GM21825 (cell line): ENCODE results near the gene NUPR1.
"Not testable (repeated sequence)": the region's sequence is repeated elsewhere in the genome, so short reads cannot be mapped to it uniquely, and the experiment has no call there.

Experiments
- ATAC-seq: cut with Tn5 transposase; IDR thresholded peaks from one replicate; pipeline ENCODE4 v1.9.1; 2021; ENCODE audit warnings: mild to moderate bottlenecking, moderate library complexity; ENCODE audit not compliant: unreplicated experiment

The NUPR1 gene

DNA sequence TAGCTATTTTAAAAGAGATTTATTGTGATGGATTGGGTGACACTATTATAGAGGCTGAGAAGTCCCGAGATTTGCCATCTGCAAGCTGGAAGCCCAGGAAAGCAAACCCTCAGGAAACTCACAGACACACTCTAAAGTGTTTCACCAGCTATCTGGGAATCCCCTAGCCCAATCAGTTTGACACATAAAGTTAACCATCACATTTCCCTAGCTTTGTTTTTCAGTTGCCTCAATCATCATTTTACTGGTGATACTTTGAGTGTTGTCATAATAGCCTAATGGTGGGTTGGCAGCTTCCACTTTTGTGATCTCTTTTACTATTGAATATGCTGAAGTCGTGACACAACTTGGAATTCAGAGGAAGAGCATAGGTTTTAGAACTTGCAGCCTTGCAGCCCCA is 16.8 kb upstream of the NUPR1 start:
- no peak for ATAC-seq

DNA sequence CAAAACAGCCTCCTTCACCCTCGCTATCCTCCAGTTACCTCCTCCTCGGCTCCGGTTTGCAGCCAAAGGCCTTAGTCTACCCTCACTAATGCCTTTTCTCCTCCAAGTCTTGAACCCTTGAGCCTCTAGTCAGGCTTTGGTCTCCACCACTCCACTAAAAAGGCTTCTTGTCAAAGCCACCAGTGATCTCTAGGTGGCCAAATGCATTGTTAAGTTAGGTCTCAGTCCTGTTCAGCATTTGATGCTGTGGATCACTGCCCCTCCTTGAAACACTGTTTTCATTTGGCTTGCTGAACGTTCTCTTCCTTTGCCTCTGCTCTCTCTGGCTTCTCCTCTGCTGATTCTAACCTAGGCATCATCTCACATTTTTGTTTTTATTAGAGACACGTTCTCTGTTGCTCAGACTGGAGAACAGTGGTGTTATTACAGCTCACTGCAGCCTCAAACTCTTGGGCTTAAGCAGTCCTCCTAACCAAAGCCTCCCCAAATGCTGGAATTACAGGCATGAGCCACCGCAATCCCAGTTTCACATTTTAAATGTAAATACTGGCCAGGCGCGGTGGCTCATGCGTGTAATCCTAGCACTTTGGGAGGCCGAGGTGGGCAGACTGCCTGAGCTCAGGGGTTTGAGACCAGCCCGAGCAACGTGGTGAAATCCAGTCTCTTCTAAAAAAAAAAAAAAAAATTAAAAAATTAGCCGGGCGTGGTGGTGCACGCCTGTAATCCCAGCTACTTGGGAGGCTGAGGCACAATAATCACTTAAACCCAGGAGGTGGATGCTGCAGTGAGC is 16.1 kb upstream of the NUPR1 start:
- ATAC-seq, result no peak

DNA sequence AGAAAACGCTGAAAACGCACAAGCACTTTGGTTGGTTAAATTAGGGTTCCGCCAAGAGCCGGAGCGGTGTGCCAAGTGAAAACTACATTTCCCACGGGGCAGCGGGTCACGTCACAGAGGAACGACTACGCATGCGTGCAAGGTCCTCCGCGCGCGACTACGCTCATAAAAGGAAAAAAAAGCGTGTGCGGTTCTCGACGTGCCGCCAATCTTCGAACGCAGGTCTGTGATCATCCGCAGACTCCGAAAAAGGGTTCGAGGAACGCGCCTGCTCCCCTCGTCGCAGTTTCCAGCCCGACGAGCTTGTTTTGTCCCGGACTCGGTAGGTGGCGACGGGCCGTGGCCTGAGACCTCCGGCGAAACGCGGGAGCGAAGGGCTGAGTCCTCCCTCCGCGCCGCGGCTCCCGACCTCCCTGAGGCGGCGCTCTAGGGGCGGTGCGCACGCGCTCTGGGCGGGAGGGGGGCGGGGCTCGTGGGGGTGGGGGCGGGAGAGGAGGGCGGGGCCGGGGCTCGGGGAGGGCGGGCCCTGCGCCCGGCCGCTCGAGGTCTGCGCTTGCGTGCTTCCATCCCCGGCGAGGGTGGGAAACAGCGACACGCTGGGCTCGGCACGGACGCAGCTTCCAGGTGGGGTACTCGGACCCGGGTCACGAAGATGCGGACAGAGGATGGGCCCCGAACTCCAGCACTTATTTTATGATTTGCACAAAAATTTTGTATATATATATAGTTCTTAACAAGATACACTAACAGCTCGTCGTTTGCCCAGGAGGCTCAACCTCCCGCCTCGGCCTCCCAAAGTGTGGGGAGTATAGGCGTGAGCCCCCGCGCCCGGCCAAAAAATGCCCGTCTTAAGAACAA is 15.2 kb upstream of the NUPR1 start, which contains the start of gene SGF29:
Gene SGF29, plus strand, starts transcription at position 145 of the 858 bp plus-strand sequence. CDS start 27,150 bp downstream, outside the sequence.
- ATAC-seq, result peak; percentile 72

DNA sequence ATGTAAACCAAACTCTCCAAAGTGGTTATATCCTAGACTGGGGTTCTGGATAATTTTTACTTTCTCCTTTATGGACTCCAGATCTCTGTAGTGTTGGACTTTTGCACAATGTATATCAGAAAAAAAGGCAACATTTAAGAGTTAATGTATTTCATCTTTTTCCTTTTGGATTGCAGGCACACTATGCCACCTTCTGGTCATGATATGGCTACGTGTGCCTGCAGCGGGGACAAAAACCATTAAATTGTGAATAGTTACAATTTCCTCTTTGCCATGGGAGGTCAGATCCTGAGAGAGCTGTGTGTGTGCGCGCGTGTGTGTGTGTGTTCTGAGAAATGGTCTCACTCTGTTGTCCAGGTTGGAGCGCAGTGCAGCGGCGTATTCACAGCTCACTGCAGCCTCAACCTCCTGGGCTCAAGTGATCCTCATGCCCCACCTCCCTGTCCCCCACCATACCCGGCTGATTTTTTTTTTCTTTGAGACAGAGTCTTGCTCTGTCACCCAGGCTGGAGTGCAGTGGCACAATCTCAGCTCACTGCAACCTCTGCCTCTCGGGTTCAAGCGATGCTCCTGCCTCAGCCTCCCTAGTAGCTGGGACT is 10.6 kb upstream of the NUPR1 start:
- ATAC-seq, result no peak

DNA sequence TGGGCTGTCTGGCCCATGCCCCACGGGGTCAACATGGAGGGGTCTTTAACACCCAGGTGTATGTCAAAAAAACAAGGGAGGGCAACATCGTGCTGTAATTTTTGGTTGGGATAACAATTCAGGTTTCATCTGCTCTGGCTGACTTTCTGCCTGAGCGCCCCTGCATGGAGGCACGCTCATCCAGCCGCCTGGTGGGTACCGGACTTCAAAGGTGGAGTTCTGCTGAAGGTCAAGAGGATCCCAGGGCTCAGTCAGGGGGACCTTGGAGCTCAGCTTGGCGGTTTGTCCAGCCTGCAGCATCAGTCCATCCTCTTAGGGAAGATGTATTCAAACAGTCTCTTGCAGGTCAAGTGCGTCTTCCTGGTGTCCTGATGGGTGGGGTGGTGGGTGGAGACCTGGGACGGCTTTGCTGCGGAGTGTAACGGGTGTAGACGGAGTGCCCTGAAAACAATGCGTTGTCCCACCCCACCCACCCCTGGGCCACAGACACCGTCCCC is 9.6 kb upstream of the NUPR1 start:
- no peak for ATAC-seq

DNA sequence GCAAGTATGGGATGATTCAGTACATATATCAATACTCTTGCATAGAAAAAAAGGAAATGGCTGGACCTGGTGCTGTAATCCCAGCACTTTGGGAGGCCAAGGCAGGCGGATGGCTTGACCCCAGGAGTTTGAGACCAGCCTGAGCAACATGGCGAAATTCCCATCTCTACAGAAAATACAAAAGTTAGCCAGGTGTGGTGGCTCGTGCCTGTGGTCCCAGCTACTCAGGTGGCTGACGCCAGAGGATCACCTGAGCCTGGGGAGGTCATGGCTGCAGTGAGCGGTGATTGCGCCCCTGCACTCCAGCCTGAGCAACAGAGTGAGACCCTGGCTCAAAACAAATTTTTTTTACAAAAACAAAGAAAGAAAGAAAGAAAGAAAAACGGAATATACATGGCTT is 7.9 kb upstream of the NUPR1 start:
- ATAC-seq, result no peak

DNA sequence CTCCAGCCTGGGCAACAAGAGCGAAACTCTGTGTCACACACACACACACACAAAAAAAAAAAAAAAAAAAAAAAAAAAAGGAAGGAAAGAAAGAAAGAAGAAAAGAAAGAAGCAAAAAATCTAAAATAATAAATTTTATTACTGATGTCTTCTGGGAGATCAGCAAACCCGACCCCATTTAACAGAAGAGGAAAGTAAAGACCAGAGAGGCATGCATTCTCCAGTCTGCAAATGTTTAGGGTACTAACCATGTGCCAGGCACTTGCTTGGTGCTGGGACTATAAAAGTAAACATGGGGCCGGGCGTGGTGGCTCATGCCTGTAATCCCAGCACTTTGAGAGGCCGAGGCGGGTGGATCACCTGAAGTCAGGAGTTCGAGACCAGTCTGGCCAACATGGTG is 7.2 kb upstream of the NUPR1 start:
- ATAC-seq, result not testable (repeated sequence)

DNA sequence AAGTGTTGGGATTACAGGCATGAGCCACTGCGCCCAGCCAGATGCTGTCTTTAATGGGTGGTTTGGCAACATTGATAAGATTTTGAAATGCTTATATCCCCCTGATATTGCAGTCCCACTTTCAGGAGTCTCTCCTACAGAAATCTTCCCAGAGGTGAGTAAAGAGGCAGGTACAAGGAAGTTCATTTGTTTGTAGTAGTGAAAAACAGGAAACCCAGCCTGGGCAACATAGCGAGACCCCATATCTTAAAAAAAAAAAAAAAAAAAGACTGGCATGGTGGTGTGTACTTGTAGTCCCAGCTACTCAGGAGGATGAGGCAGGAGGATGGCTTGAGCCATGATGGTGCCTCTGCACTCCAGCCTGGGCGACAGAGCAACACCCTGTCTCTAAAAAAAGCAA is 6.2 kb upstream of the NUPR1 start:
- ATAC-seq, result no peak

DNA sequence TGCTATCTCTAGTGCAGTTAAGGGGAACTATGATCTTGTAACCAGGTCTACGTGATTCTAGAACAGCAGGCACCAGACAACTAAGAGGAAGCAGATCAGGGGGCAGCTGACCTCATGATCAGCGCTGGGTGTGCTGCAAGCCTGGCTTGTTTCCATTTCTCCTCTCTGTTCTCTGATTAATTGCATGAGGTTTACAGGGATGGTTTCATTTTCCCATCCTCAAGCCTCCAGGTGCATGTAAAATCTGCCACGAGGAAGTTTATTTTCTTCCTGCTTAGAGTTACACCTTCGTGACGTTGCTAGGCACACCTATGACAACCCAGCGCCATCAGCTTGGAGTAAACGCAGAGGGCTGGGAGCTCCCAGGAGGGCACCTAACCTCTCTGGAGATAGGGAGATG is 4.3 kb upstream of the NUPR1 start:
- no peak for ATAC-seq

DNA sequence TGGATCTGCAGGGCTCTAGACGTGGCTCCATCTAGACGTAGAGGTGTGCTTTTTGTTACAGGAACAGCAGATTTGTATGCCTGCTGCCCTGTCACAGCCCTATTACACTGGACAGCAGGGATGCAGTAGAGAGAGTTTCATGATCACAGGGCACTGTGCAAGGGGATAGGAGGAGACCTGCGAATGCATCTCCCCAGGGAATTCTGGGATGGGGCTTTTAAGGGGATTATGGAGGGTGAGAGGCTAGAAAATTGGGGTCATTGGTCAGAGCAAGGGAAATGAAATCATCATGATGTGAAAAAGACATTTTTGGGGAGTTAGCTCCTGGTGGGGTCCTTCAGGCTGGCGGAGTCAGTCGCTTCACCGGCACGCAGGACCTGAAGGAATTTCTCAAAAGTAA is 3.9 kb upstream of the NUPR1 start:
- ATAC-seq, result no peak

DNA sequence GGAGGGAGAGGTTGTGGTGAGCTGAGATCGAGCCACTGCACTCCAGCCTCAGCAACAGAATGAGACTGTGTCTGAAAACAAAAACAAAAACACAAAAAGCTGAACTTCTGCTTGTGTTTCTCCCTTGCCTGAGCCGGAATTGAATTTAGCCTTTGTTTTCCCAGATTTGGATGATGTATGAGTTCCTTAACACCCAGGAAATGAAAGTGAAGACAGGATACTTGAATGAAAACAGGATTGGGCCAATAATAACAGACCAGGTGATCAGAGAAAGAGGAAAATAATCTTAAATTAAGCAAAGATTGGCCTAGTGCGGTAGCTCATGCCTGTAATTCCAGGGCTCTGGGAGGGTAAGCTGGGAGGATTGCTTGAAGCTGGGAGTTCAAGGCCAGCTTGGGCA is 1.6 kb upstream of the NUPR1 start:
- ATAC-seq, result no peak

DNA sequence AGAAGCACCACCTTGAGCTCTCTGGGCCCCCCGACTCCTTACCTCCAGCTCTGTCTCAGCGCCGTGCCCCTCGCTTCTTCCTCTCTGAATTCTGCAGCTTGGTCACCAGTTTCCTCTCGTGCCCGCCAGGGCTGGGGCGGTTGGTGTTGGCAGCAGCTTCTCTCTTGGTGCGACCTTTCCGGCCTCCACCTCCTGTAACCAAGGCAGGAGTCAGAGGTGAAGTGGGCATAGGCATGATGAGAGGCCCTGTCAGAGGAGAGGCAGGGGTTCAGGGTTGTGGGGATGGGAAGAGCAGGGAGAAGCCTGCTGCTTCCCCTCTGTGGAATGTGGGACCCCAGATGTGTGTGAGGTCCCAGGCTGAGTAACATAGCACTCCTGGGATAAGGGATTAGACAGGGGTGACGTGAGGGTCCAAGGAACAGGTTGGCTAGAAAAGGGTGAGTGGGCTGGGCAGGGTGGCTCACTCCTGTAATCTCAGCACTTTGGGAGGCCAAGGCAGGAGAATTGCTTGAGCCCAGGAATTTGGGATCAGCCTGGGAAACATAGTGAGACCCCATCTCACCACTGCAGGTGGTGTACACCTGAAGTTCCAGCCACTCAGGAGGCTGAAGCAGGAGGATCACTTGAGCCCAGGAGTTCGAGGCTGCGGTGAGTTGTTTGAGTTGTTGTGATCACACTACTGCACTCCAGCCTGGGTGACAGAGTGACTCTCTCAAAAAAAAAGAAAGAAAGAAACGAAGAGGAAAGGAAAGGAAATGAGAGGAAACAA is 626 bp downstream of the NUPR1 start:
- ATAC-seq, result no peak

DNA sequence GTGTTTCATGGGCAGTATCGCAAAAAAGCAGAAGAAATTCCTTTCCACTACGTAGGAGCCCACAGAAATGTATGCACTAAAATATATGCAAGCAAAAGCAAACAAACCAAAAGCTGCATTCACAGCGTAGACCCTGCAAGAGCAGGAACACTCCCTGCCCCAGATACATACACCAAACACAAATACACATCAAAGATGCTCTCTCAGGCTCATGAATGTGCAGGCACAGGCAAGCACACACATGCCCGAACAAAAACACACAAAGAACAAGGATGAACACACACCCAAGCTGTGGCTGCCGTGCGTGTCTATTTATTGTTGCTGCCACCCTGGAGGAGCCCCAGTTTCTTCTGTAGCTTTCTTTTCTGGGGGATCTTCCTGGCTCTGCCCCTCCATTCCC is 1.7 kb downstream of the NUPR1 start:
- no peak for ATAC-seq

DNA sequence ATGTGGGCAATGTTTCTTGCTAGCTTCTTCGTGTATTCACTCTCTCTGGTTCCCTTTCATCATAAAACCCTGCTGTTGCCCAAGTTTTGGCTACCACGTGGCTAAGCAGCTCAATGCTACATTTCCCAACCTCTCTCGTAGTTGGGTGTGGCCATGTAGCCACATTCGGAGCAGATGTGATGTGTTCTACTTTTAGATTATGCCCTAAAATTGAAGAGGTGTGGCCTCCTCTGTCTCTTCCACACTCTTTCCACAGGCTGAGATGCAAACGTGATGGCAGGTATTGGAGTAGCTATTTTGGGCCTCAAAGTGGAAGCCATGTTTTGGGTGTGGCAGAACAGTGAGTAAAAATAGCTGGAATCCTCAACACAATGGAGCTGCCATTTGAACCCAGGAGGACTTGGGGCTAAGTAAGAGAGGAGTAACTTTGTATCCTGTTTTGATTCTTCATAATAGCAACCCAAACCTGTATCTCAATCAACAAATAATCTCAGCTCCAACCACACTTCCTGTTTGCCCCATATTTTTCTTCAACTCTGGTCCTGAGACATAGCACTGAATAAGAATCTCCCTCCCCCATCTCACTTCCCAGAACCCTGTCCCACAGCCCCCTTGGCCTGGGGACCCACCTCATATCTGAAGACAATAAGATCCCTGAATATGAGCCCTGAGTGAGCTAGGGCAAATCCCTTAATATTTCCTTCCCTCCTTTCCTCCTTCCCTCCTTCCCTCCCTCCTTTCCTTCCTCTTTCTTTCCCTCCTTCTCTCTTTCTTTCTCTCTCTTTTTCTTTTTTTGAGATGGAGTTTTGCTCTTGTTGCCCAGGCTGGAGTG is 4.0 kb downstream of the NUPR1 start:
- ATAC-seq, result no peak

DNA sequence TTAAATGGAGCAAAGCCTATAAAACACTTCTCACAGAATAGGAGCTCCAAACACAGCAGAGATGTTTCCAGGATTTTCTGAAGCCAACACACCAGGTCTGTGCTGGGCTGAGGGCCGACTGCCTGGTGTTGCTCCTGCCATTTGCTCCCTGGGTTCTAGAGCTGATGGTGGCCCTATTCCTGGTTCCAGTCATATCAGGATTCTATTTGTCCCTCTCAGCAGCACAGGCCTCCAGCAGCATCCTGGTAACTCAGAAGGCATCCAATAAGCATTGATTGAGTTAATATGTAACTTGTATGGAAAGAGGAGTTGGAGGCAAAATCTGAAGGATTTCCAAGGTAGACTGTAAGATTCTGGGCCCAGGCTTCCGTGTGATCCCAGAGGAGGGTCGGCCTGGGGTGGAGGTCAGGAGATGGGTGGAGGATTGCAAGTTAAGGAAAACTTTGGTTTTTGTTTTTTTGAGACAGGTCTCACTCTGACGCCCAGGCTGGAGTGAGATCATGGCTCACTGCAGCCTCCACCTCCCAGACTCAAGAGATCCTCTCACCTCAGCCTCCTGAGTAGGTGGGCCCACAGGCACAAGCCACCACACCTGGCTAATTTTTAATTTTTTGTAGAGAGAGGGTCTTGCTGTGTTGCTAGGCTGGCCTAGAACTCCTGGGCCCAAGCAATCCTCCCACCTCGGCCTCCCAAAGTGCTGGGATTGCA is 5.7 kb downstream of the NUPR1 start:
- no peak for ATAC-seq

DNA sequence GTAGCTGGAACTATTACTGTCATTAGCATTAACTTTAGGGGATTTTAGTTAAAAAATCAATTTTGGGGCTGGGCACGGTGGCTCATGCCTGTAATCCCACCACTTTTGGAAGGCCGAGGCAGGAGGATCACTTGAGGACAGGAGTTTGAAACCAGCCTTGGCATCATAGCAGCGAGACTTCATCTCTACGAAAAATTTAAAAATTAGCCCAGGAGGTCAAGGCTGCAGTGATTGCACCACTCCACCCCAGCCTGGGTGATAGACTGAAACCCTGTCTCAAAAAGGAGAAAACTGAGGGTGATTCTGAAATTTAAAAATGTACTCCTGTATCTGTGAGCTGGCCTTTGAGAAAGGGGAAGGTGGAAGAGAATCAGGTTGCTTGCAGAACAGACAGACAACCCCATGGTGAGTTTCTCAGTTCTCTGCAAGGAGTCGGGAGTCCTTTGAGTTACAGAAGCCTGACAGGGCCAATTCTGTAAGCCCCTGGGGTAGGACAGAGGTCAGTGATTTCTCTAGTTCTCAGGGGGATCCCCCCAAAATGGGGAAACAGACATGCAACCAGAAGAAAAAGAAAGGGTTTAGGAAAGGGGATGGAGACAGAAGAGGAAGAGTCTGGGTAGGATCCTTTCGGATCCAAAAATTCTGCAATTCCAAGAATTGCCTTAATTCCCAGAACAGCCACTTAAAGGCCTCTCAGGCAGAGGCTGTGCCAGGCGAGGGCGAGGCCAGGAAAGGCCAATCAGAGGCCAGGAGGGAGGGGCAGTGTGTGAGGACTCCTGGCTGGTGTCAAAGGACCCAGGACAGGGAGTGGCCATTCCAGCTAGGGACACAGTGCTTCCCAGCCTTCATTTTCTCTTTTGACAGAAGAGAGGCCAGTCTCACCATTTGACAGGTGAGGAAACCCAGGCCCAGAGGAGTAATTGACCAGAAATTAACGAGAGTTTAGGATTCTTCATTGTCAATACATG is 6.7 kb downstream of the NUPR1 start:
- ATAC-seq, result no peak

DNA sequence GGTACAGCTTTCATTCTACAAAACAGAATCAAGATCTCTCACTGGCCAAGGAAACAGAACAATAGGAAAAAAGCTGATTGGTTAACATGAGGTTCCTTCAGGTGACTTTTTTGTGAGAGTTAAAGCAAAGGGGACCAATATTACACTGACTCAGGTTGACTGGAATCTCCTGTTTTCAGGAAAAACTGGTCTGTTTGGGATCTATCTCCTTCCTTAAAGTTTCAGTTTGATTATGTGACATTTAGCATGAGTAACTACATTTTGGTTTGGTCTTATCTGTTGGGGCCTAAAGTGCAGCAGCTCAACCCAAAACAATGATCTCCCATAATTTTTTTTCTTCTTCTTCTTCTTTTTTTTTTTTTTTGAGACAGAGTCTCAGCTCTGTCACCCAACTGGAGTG is 9.7 kb downstream of the NUPR1 start:
- ATAC-seq, result no peak

DNA sequence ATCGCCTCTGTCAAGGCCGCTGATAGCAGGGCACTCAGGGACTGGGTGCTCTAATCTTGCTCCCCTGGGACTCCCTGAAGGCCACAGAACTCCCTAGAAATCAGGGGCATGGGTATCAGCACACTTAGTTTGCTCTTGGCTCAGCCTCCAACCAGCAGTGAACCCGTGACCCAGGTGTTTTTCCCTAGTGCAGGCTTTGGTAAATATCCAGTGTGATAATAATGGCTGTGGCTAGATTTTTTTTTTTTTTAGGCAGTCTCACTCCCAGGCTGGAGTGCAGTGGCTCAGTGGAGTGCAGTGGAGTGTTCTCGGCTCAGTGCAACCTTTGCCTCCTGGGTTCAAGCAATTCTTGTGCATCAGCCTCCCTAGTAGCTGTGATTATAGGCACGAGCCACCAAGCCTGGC is 10.3 kb downstream of the NUPR1 start:
- ATAC-seq, result no peak
